Liver (tissue), 9 donors: ENCODE data around the gene ANKRD11. TPM values are rescaled to one million over a fixed set of nuclear protein-coding genes. Genes with fewer than 3 reads are reported as not detected.

Source experiments
- DNase-seq: peaks from one replicate; pipeline ENCODE4 v3.0.0-alpha.2; 2017; ENCODE audit warnings: low spot score
- H3K27ac ChIP-seq, 2 donors: one replicate each; pipeline ENCODE4 v1.7.0; 2013; ENCODE audit warnings: inconsistent platforms in 2 of 2, low read length in 2 of 2, control low read depth in 1 of 2, low read depth in 1 of 2, mild to moderate bottlenecking in 1 of 2
- H3K27me3 ChIP-seq, 4 donors: one replicate each; pipeline versions ENCODE4 v1.6.1 to v1.7.0; 2013; ENCODE audit warnings: low read length in 3 of 4, inconsistent platforms in 1 of 4, mild to moderate bottlenecking in 1 of 4, moderate library complexity in 1 of 4; ENCODE audit not compliant: control insufficient read depth in 4 of 4, insufficient read depth in 4 of 4
- H3K36me3 ChIP-seq, 4 donors: one replicate each; pipeline versions ENCODE4 v1.6.1 to v1.7.0; 2013; ENCODE audit warnings: low read length in 3 of 4, mild to moderate bottlenecking in 3 of 4, low read depth in 1 of 4, moderate library complexity in 1 of 4; ENCODE audit not compliant: control insufficient read depth in 4 of 4, insufficient read depth in 3 of 4
- H3K4me1 ChIP-seq, 4 donors: one replicate each; pipeline versions ENCODE4 v1.6.1 to v1.7.0; 2013; ENCODE audit warnings: low read length in 3 of 4, mild to moderate bottlenecking in 3 of 4, moderate library complexity in 1 of 4; ENCODE audit not compliant: control insufficient read depth in 4 of 4, insufficient read depth in 4 of 4
- H3K4me3 ChIP-seq, 3 donors: one replicate each; pipeline versions ENCODE4 v1.6.1 to v1.7.0; 2013; ENCODE audit warnings: low read length in 3 of 3, control low read depth in 1 of 3, low read depth in 1 of 3, mild to moderate bottlenecking in 1 of 3
- H3K9ac ChIP-seq, 2 donors: one replicate each; pipeline ENCODE4 v1.7.0; 2013; ENCODE audit warnings: low read length in 2 of 2, mild to moderate bottlenecking in 2 of 2, moderate library complexity in 2 of 2, control low read depth in 1 of 2, low read depth in 1 of 2
- H3K9me3 ChIP-seq, 4 donors: one replicate each; pipeline versions ENCODE4 v1.6.1 to v1.7.0; 2013; ENCODE audit warnings: low read length in 3 of 4; ENCODE audit not compliant: control insufficient read depth in 4 of 4
- ATF3 ChIP-seq: IDR thresholded peaks from 2 replicates; pipeline ENCODE4 v1.6.1; 2016; ENCODE audit warnings: antibody characterized with exemption
- CTCF ChIP-seq: fragments of 150-350 bp; IDR thresholded peaks from 2 replicates; pipeline ENCODE4 v1.5.1; 2017; ENCODE audit warnings: improper control_type of control experiment, low read depth, low read length; ENCODE audit not compliant: missing input control
- EGR1 ChIP-seq, 2 donors: IDR thresholded peaks; 2 replicates each; pipeline ENCODE4 v1.6.1; 2016 to 2018; ENCODE audit warnings: antibody characterized with exemption in 2 of 2, low read depth in 2 of 2
- FOXA1 ChIP-seq: IDR thresholded peaks from 2 replicates; pipeline ENCODE4 v1.6.1; 2016; ENCODE audit warnings: antibody characterized with exemption
- FOXA2 ChIP-seq: IDR thresholded peaks from 2 replicates; pipeline ENCODE4 v1.6.1; 2016; ENCODE audit warnings: antibody characterized with exemption
- GABPA ChIP-seq, 2 donors: IDR thresholded peaks in 1 of 2; conservative IDR thresholded peaks in 1 of 2; 2 replicates each; pipeline ENCODE4 v1.6.1; 2016; ENCODE audit warnings: antibody characterized with exemption in 2 of 2, mild to moderate bottlenecking in 1 of 2, moderate library complexity in 1 of 2
- HNF4A ChIP-seq, 2 donors: conservative IDR thresholded peaks; 2 replicates each; pipeline ENCODE4 v1.6.1; 2016; ENCODE audit warnings: antibody characterized with exemption in 2 of 2, mild to moderate bottlenecking in 2 of 2
- JUND ChIP-seq, 2 donors: IDR thresholded peaks; 2 replicates each; pipeline ENCODE4 v1.6.1; 2016; ENCODE audit warnings: antibody characterized with exemption in 2 of 2
- NR2F2 ChIP-seq: IDR thresholded peaks from 2 replicates; pipeline ENCODE4 v1.6.1; 2016; ENCODE audit warnings: antibody characterized with exemption
- RAD21 ChIP-seq, 2 donors: IDR thresholded peaks; 2 replicates each; pipeline ENCODE4 v1.6.1; 2016; ENCODE audit warnings: antibody characterized with exemption in 2 of 2, mild to moderate bottlenecking in 2 of 2
- REST ChIP-seq: IDR thresholded peaks from 2 replicates; pipeline ENCODE4 v1.6.1; 2016; ENCODE audit warnings: antibody characterized with exemption, mild to moderate bottlenecking
- RXRA ChIP-seq, 2 donors: IDR thresholded peaks; 2 replicates each; pipeline ENCODE4 v1.6.1; 2017 to 2018; ENCODE audit warnings: antibody characterized with exemption in 2 of 2, mild to moderate bottlenecking in 1 of 2
- SP1 ChIP-seq: IDR thresholded peaks from 2 replicates; pipeline ENCODE4 v1.6.1; 2018; ENCODE audit warnings: antibody characterized with exemption, mild to moderate bottlenecking
- TAF1 ChIP-seq: conservative IDR thresholded peaks from 2 replicates; pipeline ENCODE4 v1.6.1; 2016; ENCODE audit warnings: antibody characterized with exemption, mild to moderate bottlenecking
- YY1 ChIP-seq: IDR thresholded peaks from 2 replicates; pipeline ENCODE4 v1.6.1; 2016; ENCODE audit warnings: antibody characterized with exemption, mild to moderate bottlenecking
- WGBS: extraction: QIAGEN DNeasy Blood & Tissue Kit; methylation state at CpG from one replicate; pipeline ENCODE4 v1.1.7; 2013; 5-methylcytosine and 5-hydroxymethylcytosine counted together
- polyA plus RNA-seq, 2 donors: library from polyadenylated mRNA; stranded (reverse) in 1 of 2; unstranded in 1 of 2; fragments of 200-250 nt in 1 of 2; fragments of >200 nt in 1 of 2; fragmentation: Nextera tagmentation in 1 of 2; extraction: Ambion mirVana in 1 of 2; gene quantifications; one replicate each; pipeline versions ENCODE4 v1.2.1 to v1.2.3, GENCODE V29; 2013 to 2015
- total RNA-seq, 2 donors: library from RNA; depleted of rRNA; stranded (reverse); fragments of >200 nt; gene quantifications; one replicate each; pipeline ENCODE4 v1.2.3, GENCODE V29; 2014
- TF ChIP-seq, protein P1 (sequence below): IDR thresholded peaks from 2 replicates; pipeline ENCODE4 v1.6.1; 2016; ENCODE audit warnings: antibody characterized with exemption
- TF ChIP-seq, protein P2 (sequence below): IDR thresholded peaks from 2 replicates; pipeline ENCODE4 v1.6.1; 2016; ENCODE audit warnings: antibody characterized with exemption
- donor health status: healthy.
- donor health status: healthy.
- donor health status: healthy.
- donor health status: healthy.
- donor health status: healthy.

ANKRD11 gene
- total and polyA plus RNA-seq, 4 donors: 16.3 to 55.1 (median 28.0) TPM

DNA sequence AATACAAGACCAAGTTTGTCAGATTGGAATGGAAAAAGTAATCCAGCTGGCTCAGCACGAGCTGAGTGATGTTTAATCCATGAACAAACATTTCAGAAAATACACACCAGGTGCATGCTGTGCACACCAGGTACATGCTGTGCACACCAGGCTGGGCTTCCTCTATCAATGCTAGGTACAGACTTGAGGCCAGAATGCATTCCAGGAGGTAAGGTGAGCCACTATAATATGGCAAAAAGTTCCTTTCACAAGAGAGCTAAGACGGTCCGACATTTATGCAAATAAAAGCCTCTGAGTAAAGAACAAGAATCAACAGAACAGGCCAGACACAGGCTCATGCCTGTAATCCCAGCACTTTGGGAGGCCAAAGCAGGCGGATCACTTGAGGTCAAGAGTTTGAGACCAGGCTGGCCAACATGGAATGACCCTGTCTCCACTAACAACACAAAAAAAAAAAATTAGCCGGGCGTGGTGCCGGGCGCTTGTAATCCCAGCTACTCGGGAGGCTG lies 144.7 kb downstream of the ANKRD11 start:
- H3K9ac ChIP-seq: no peak overlapping the region
- H3K4me3 ChIP-seq: no peak overlapping the region
- no peaks in the 10 kb centered on the region for H3K36me3 ChIP-seq
- peaks cover 10 to 46% (median 35%) of the 10 kb centered on the region in 4 donors for H3K4me1 ChIP-seq
- 37% methylated on average over 9 of the region's 9 CpGs for WGBS
- H3K27ac ChIP-seq: peak overlapping the region; percentile 29 to 68
- H3K27me3 ChIP-seq: no peaks in the 10 kb centered on the region
- no peaks in the 10 kb centered on the region for H3K9me3 ChIP-seq
- no peak for DNase-seq
- TF ChIP-seq NR2F2: peak; percentile 32
- TF ChIP-seq JUND (IDR thresholded peaks at IDR 0.05): peak; percentile 49 to 94
- TF ChIP-seq, protein P1, sequence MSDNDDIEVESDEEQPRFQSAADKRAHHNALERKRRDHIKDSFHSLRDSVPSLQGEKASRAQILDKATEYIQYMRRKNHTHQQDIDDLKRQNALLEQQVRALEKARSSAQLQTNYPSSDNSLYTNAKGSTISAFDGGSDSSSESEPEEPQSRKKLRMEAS: no peak
- peak; percentile 78 to 88 for TF ChIP-seq RXRA (IDR thresholded peaks at IDR 0.05)
- peak; percentile 34 for TF ChIP-seq SP1
- no peak for TF ChIP-seq GABPA (IDR thresholded peaks at IDR 0.05 in 1 of 2, conservative IDR thresholded peaks at IDR 0.05 in 1 of 2)
- no peak for TF ChIP-seq CTCF
- peak; percentile 53 for TF ChIP-seq REST
- peak; percentile 71 for TF ChIP-seq FOXA1
- TF ChIP-seq YY1: peak; percentile 18
- peak; percentile 33 for TF ChIP-seq FOXA2
- TF ChIP-seq EGR1 (IDR thresholded peaks at IDR 0.05; ENCODE audit: low read depth in 2 of 2): peak; percentile 23 to 41
- TF ChIP-seq TAF1: no peak
- no peak for TF ChIP-seq ATF3
- TF ChIP-seq, protein P2, sequence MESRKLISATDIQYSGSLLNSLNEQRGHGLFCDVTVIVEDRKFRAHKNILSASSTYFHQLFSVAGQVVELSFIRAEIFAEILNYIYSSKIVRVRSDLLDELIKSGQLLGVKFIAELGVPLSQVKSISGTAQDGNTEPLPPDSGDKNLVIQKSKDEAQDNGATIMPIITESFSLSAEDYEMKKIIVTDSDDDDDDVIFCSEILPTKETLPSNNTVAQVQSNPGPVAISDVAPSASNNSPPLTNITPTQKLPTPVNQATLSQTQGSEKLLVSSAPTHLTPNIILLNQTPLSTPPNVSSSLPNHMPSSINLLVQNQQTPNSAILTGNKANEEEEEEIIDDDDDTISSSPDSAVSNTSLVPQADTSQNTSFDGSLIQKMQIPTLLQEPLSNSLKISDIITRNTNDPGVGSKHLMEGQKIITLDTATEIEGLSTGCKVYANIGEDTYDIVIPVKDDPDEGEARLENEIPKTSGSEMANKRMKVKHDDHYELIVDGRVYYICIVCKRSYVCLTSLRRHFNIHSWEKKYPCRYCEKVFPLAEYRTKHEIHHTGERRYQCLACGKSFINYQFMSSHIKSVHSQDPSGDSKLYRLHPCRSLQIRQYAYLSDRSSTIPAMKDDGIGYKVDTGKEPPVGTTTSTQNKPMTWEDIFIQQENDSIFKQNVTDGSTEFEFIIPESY: peak; percentile 59
- peak in 1 of 2 donors; percentile 60 for TF ChIP-seq HNF4A (conservative IDR thresholded peaks at IDR 0.05)
- peak; percentile 21 to 32 for TF ChIP-seq RAD21 (IDR thresholded peaks at IDR 0.05)
